GM21737 (cell line): ENCODE measurements around the gene FOXD4.
"Not testable (repeated sequence)": the region's sequence is repeated elsewhere in the genome, so short reads cannot be mapped to it uniquely, and the experiment has no call there.

ENCODE experiments used
- ATAC-seq: cut with Tn5 transposase; IDR thresholded peaks from one replicate; pipeline ENCODE4 v1.9.1; 2021; ENCODE audit warnings: mild to moderate bottlenecking, moderate library complexity; ENCODE audit not compliant: unreplicated experiment

FOXD4 gene

GRCh38 chr9:94323-94722 lies 23.9 kb downstream of the FOXD4 start:
- ATAC-seq = not testable (repeated sequence)

GRCh38 chr9:93909-94308 lies 24.3 kb downstream of the FOXD4 start:
- ATAC-seq = not testable (repeated sequence)

DNA sequence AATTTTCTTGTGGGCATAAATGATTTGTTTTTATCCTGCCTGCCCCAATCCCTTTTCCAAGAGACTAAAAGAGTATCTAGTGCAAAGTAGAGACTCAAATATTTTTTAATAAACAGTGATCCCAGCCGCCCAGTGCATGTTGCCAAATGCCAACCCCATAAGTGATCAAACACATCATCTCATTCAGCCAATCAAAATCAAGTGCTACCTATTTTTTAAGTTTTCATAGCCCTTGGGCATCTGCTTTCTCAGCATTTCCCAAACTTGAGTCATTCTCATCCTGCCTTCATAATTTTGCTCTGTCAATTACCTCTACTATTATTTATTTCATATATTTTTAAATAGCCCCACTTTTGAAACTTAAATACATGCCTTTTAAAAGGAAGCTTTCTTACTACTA lies 27.4 kb downstream of the FOXD4 start:
- ATAC-seq = not testable (repeated sequence)

- not testable (repeated sequence) for ATAC-seq
Measured at GRCh38 chr9:88396-89037, 29.7 kb downstream of the FOXD4 start.

DNA sequence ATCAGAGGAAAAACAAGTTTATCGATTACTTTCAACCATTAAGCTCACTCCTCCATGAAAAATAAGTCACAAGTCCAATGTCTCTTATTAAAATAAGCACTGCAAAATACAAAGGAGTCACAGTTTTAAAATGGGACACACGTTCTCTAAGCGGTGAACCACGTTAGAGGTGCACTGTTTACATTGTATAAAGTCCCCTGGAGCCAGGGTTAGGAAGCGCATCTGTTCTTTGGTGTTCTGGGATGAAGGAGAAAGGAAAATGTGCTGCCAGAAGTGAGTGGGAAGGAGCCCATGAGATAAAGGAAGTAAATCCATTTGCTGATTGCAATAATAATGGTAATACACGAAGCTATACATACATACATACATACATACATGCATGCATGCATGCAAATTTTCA lies 30.4 kb downstream of the FOXD4 start:
- not testable (repeated sequence) for ATAC-seq

GRCh38 chr9:87105-87504 lies 31.1 kb downstream of the FOXD4 start:
- ATAC-seq = not testable (repeated sequence)

DNA sequence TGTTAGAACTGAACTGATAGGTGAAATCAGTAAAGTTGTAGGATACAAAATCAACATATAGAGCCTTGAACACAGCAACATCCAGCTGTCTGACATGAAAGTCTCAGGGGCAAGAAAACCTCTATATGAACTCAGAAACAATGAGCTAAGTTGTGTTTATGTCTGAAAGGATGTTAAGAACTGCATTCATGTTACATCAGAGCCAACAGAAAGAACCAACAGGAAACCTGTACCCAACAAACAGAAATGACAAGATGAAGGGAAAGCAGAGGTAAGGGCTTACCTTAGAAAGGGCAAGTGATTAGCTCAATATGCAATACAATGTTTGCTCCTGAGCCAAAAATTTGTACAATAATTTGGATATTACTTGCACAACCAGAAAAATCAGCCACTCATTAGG lies 31.5 kb downstream of the FOXD4 start:
- ATAC-seq = not testable (repeated sequence)

DNA sequence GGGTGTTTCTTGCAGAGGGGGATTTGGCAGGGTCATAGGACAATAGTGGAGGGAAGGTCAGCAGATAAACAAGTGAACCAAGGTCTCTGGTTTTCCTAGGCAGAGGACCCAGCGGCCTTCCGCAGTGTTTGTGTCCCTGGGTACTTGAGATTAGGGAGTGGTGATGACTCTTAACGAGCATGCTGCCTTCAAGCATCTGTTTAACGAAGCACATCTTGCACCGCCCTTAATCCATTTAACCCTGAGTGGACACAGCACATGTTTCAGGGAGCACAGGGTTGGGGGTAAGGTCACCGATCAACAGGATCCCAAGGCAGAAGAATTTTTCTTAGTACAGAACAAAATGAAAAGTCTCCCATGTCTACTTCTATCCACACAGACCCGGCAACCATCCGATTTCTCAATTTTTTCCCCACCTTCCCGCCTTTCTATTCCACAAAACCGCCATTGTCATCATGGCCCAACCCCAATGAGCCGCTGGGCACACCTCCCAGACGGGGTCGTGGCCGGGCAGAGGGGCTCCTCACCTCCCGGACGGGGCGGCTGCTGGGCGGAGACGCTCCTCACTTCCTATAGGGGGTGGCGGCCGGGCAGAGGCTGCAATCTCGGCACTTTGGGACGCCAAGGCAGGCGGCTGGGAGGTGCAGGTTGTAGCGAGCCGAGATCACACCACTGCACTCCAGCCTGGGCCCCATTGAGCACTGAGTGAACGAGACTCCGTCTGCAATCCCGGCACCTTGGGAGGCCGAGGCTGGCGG lies 35.1 kb downstream of the FOXD4 start:
- not testable (repeated sequence) for ATAC-seq

DNA sequence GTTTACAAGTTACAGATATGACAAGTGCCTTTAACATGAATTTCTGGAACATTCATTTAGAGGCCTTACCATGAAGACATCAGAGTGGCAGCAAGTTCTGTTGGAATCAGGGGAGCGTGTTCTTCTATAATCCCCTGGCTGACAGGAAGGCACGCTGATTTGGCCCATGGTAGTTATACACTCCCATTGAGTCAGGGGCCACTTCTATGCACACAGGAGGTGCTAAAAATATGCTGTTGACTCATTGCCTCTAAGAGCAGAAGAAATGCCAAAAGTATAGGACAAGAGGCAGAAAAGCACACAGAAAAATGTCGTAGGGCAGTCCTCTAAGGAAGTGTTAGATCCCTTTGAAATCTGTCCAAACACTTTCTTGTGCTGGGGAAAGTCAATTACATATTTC lies 39.9 kb downstream of the FOXD4 start:
- not testable (repeated sequence) for ATAC-seq

- not testable (repeated sequence) for ATAC-seq
Measured at GRCh38 chr9:76389-76788, 41.8 kb downstream of the FOXD4 start.

DNA sequence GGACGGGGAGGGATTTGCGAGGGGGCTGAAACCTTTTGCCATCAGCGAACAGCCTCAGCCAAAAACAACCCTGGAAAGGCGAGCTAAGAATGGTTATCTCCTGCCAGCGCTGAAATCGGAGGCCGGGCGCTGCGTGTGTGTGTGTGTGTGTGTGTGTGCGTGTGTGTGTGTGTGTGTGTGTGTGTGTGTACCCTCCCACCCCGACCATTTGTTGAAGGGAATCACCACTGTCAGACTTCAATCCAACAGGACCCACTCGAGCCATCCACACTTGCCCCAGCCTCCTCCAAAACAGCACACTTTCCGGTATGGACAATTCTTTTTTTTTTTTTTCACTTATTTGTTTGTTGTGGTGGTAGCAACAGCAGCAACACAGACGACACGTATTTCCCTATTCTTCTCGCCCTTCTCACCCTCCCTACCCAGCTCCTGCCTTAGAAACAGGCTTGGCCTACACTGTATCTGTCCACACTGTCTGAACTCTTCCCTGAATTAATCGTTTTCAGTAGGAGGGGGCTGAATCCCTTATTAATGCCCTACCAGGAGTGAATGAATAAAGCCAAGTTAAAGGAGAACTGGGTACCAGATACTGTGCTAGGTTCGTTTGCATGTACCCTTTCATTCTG lies 44.2 kb downstream of the FOXD4 start:
- not testable (repeated sequence) for ATAC-seq

DNA sequence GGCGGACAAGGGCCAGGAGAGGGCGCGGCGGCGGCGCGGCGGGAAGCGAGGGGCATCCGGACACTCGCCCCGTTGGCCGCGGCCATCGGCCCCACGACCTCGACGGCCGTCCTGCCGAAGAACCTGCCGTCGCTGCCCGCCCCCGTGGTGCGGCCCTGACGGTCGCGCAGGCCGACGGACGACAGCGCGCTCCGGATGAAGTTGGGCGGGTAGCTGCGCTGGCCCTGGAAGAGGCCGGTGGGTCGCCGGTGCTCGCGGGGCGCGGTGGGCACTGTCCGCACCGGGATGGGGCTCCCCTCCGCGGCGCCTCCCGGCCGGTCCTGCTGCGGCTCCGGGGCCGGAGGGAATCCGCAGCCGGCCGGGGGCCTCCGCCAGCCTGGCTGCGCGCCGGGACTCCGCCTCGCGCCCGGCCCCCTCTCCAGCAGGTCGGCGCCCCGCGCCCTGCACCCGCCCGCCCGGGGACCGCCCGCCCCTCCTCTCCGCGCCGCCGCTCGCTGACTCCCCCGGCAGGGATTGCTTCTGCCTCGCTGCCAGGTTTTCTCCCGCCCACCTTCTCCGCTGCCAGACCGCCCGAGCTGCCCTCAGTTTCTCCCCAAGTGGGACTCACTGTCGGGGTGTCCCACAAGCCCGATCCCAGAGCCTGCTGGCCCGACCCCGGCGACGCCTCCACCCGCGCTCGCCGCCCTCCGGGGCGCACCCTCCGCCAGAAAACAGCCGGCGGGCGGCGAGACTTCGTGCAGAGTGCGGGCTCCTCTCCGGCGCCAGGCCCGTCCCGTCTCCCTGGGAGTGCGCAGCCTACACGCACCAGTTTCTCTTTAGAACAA lies 44.9 kb downstream of the FOXD4 start:
- not testable (repeated sequence) for ATAC-seq
